Measurements from ENCODE around the gene USP17L13.
"Not testable (repeated sequence)": the region's sequence is repeated elsewhere in the genome, so short reads cannot be mapped to it uniquely, and the experiment has no call there.

GRCh38 chr4:9247953-9248680 lies 23.4 kb downstream of the USP17L13 start, which contains the start of gene USP17L18:
- TF ChIP-seq CTCF (IDR thresholded peaks at IDR 0.05); EZH2 (IDR thresholded peaks at IDR 0.05; ENCODE audit: borderline replicate concordance, insufficient read depth, low read depth, low read length, poor library complexity, severe bottlenecking): not testable (repeated sequence)

Measured in B cell (primary cell).